Astrocyte (in vitro differentiated cells and primary cell): Measurements from ENCODE around the gene WDR41. TPM values are rescaled to one million over a fixed set of nuclear protein-coding genes. Genes with fewer than 3 reads are reported as not detected.

ENCODE experiments used
- DNase-seq: peaks from one replicate; pipeline ENCODE4 v3.0.0-alpha.2; 2010; ENCODE audit warnings: low read depth
- FAIRE-seq: peaks from 2 replicates; lab custom pipeline; 2011; peaks lifted over from hg19 to GRCh38; lab: Jason Lieb, UNC
- H2AFZ ChIP-seq: 2 replicates; pipeline ENCODE4 v1.6.0; 2012; ENCODE audit warnings: low read depth, low read length, inconsistent platforms
- H3K27ac ChIP-seq: 2 replicates; pipeline ENCODE4 v1.5.1; 2011; ENCODE audit warnings: low read depth, low read length, inconsistent platforms
- H3K27me3 ChIP-seq: 2 replicates; pipeline ENCODE4 v1.6.0; 2011; ENCODE audit warnings: low read length, inconsistent platforms; ENCODE audit not compliant: insufficient read depth
- H3K36me3 ChIP-seq: 2 replicates; pipeline ENCODE4 v1.5.1; 2011; ENCODE audit warnings: low read length, inconsistent platforms; ENCODE audit not compliant: insufficient read depth
- H3K4me1 ChIP-seq: 2 replicates; pipeline ENCODE4 v1.5.1; 2011; ENCODE audit warnings: low read length, inconsistent platforms; ENCODE audit not compliant: insufficient read depth
- H3K4me2 ChIP-seq: 2 replicates; pipeline ENCODE4 v1.6.0; 2012; ENCODE audit warnings: low read length, inconsistent platforms
- H3K4me3 ChIP-seq: 2 replicates; pipeline ENCODE4 v1.5.1; 2011; ENCODE audit warnings: low read depth, mild to moderate bottlenecking, low read length, inconsistent platforms; ENCODE audit not compliant: insufficient read depth
- H3K79me2 ChIP-seq: 2 replicates; pipeline ENCODE4 v1.6.0; 2012; ENCODE audit warnings: mild to moderate bottlenecking, low read length, inconsistent platforms; ENCODE audit not compliant: insufficient read depth
- H3K9ac ChIP-seq: 2 replicates; pipeline ENCODE4 v1.6.0; 2012; ENCODE audit warnings: mild to moderate bottlenecking, low read length, inconsistent platforms
- H3K9me3 ChIP-seq: 2 replicates; pipeline ENCODE4 v1.5.1; 2012; ENCODE audit warnings: low read depth, mild to moderate bottlenecking, low read length, inconsistent platforms; ENCODE audit not compliant: insufficient read depth
- H4K20me1 ChIP-seq: 2 replicates; pipeline ENCODE4 v1.6.0; 2012; ENCODE audit warnings: low read length, inconsistent platforms; ENCODE audit not compliant: insufficient read depth
- H3K27ac Mint-ChIP-seq: one replicate; pipeline ENCODE4 v1.8.0; 2021; ENCODE audit warnings: mild to moderate bottlenecking, mixed read lengths; ENCODE audit not compliant: unreplicated experiment
- H3K27me3 Mint-ChIP-seq: one replicate; pipeline ENCODE4 v1.8.0; 2021; ENCODE audit warnings: low read depth, mixed read lengths; ENCODE audit not compliant: unreplicated experiment
- H3K36me3 Mint-ChIP-seq: one replicate; pipeline ENCODE4 v1.8.0; 2021; ENCODE audit warnings: low read depth, mixed read lengths; ENCODE audit not compliant: unreplicated experiment
- H3K4me1 Mint-ChIP-seq: one replicate; pipeline ENCODE4 v1.8.0; 2021; ENCODE audit warnings: low read depth, mixed read lengths; ENCODE audit not compliant: unreplicated experiment
- H3K4me3 Mint-ChIP-seq: one replicate; pipeline ENCODE4 v1.8.0; 2021; ENCODE audit warnings: mild to moderate bottlenecking, moderate library complexity, mixed read lengths; ENCODE audit not compliant: unreplicated experiment
- H3K9me3 Mint-ChIP-seq: one replicate; pipeline ENCODE4 v1.8.0; 2021; ENCODE audit warnings: mild to moderate bottlenecking, mixed read lengths; ENCODE audit not compliant: unreplicated experiment
- CTCF ChIP-seq: IDR thresholded peaks from 2 replicates; pipeline ENCODE4 v1.5.1; 2011; ENCODE audit warnings: low read depth, mild to moderate bottlenecking, inconsistent platforms, low read length, moderate library complexity; ENCODE audit not compliant: insufficient read depth
- EZH2 ChIP-seq: IDR thresholded peaks from 2 replicates; pipeline ENCODE4 v1.6.1; 2012; ENCODE audit warnings: mild to moderate bottlenecking, low read length, inconsistent platforms; ENCODE audit not compliant: insufficient read depth
- total RNA-seq: library from RNA; stranded (reverse); gene quantifications from 2 replicates; pipeline ENCODE4 v1.2.1, GENCODE V29; 2021

WDR41 gene
- total RNA-seq, 1 donor from 2014 or later = 115 TPM

- no peaks in the 10 kb centered on the region for H3K4me1 Mint-ChIP-seq
These were observed 28.2 kb downstream of the WDR41 start for GRCh38 chr5:77463905-77464304.

GRCh38 chr5:77461287-77461686, 30.8 kb downstream of the WDR41 start:
- H3K27ac ChIP-seq = no peak overlapping the region
- H3K27me3 ChIP-seq = no peaks in the 10 kb centered on the region
- no peak overlapping the region for H2AFZ ChIP-seq
- peaks cover 13% of the 10 kb centered on the region for H3K79me2 ChIP-seq
- no peak overlapping the region for H3K4me2 ChIP-seq
- H3K9ac ChIP-seq = no peak overlapping the region
- Mint-ChIP-seq H3K4me1 (no peaks in the 10 kb centered on the region), H3K36me3 (peaks cover 4% of the 10 kb centered on the region), H3K9me3 (no peaks in the 10 kb centered on the region), H3K27ac (no peak overlapping the region), H3K27me3 (no peaks in the 10 kb centered on the region), H3K4me3 (no peak overlapping the region)
- no peak overlapping the region for H3K4me3 ChIP-seq
- no peaks in the 10 kb centered on the region for H3K9me3 ChIP-seq
- peaks cover 3% of the 10 kb centered on the region for H4K20me1 ChIP-seq
- DNase-seq = no peak
- FAIRE-seq = no peak
- no peaks in the 10 kb centered on the region for H3K4me1 ChIP-seq
- H3K36me3 ChIP-seq = peaks cover 6% of the 10 kb centered on the region
- TF ChIP-seq EZH2 (no peak), CTCF (no peak)

More at GRCh38 chr5:77463905-77464304, 28.2 kb downstream of the WDR41 start:
- H3K4me3 Mint-ChIP-seq = no peak overlapping the region
- no peak overlapping the region for H3K27ac Mint-ChIP-seq
- H3K4me2 ChIP-seq = no peak overlapping the region
- peaks cover 3% of the 10 kb centered on the region for H4K20me1 ChIP-seq
- H3K9ac ChIP-seq = no peak overlapping the region
- no peak overlapping the region for H2AFZ ChIP-seq
- H3K27ac ChIP-seq = no peak overlapping the region
- FAIRE-seq = no peak
- H3K36me3 ChIP-seq = peaks cover 4% of the 10 kb centered on the region
- H3K79me2 ChIP-seq = peaks cover 29% of the 10 kb centered on the region
- H3K27me3 Mint-ChIP-seq = no peaks in the 10 kb centered on the region
- H3K4me1 ChIP-seq = no peaks in the 10 kb centered on the region
- H3K27me3 ChIP-seq = no peaks in the 10 kb centered on the region
- peaks cover 9% of the 10 kb centered on the region for H3K36me3 Mint-ChIP-seq
- no peak for TF ChIP-seq CTCF
- no peak for TF ChIP-seq EZH2
- H3K9me3 Mint-ChIP-seq = peaks cover 1% of the 10 kb centered on the region
- DNase-seq = no peak
- H3K9me3 ChIP-seq = no peaks in the 10 kb centered on the region
- H3K4me3 ChIP-seq = no peak overlapping the region

GRCh38 chr5:77454123-77454522, 38.0 kb downstream of the WDR41 start:
- Histone ChIP-seq H3K79me2 (no peaks in the 10 kb centered on the region), H2AFZ (no peak overlapping the region), H3K4me3 (no peak overlapping the region), H4K20me1 (peaks cover under 1% of the 10 kb centered on the region), H3K9me3 (no peaks in the 10 kb centered on the region), H3K27ac (no peak overlapping the region), H3K36me3 (peaks cover 12% of the 10 kb centered on the region), H3K9ac (no peak overlapping the region), H3K4me1 (no peaks in the 10 kb centered on the region), H3K27me3 (no peaks in the 10 kb centered on the region), H3K4me2 (no peak overlapping the region)
- TF ChIP-seq CTCF = no peak
- no peak for TF ChIP-seq EZH2
- peaks cover 2% of the 10 kb centered on the region for H3K4me1 Mint-ChIP-seq
- H3K36me3 Mint-ChIP-seq = peaks cover 16% of the 10 kb centered on the region
- H3K9me3 Mint-ChIP-seq = no peaks in the 10 kb centered on the region
- no peak for DNase-seq
- no peaks in the 10 kb centered on the region for H3K27me3 Mint-ChIP-seq
- FAIRE-seq = no peak
- H3K27ac Mint-ChIP-seq = no peak overlapping the region
- no peak overlapping the region for H3K4me3 Mint-ChIP-seq
